GM19240 (cell line): ENCODE data around the gene DUSP28.
A peak's percentile ranks its signal among the peaks of the same experiment; 100 is the strongest.
"Not testable (repeated sequence)": the region's sequence is repeated elsewhere in the genome, so short reads cannot be mapped to it uniquely, and the experiment has no call there.

Experiments used
- DNase-seq: peaks from one replicate; pipeline ENCODE4 v3.0.0; 2011; ENCODE audit warnings: low spot score; ENCODE audit not compliant: insufficient read length

DUSP28 gene

GRCh38 chr2:240560480-240561324 is 545 bp downstream of the DUSP28 start:
- DNase-seq = no peak

- DNase-seq = no peak
These were observed 1.3 kb downstream of the DUSP28 start for GRCh38 chr2:240561325-240561971.

GRCh38 chr2:240563231-240563630 is 3.1 kb downstream of the DUSP28 start:
- not testable (repeated sequence) for DNase-seq

GRCh38 chr2:240563951-240564560 is 3.9 kb downstream of the DUSP28 start:
- no peak for DNase-seq

- no peak for DNase-seq
These were observed 4.6 kb downstream of the DUSP28 start for GRCh38 chr2:240564561-240565332.

DNA sequence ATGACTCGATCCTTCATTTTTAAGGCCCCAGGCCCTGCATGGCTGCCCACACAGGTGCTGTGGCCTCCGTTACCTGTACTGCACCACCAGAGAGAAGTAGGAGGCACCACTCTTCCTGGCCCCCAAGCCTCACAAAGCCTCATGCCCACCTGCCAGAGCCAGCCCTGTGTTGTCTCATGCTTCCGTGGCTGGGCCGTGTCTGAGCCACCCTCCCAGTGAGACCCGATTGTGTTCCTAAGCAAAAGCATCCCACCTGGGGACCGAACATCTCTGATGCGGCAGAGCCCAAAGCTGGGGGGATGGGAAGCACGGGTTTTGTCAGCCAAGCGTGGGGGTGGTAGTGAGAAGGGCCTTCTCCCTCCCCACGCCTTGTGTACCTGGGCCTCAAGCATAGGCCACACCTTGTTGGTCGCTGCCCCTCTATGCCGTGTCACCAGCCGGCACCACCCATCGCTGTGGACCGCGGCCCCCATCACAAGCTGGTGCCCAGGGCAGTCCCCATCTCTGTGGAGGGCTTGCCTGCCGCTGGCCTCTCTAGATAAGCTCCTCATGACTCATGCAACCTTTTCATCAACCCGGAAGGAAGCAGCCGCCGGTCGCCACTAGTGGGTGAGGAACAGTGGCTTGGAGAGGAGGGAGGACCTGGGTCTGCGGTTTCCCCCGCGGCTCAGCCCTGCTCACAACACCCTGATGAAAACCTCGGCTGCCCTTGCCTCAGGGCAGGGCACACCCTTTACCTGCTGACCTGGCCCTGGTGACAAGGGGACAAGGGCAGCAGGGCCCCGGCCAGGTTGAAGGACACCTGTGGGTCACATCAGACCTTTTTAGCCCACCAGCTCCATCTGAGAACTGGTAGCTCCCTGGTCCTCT is 5.4 kb downstream of the DUSP28 start:
- DNase-seq = no peak

DNA sequence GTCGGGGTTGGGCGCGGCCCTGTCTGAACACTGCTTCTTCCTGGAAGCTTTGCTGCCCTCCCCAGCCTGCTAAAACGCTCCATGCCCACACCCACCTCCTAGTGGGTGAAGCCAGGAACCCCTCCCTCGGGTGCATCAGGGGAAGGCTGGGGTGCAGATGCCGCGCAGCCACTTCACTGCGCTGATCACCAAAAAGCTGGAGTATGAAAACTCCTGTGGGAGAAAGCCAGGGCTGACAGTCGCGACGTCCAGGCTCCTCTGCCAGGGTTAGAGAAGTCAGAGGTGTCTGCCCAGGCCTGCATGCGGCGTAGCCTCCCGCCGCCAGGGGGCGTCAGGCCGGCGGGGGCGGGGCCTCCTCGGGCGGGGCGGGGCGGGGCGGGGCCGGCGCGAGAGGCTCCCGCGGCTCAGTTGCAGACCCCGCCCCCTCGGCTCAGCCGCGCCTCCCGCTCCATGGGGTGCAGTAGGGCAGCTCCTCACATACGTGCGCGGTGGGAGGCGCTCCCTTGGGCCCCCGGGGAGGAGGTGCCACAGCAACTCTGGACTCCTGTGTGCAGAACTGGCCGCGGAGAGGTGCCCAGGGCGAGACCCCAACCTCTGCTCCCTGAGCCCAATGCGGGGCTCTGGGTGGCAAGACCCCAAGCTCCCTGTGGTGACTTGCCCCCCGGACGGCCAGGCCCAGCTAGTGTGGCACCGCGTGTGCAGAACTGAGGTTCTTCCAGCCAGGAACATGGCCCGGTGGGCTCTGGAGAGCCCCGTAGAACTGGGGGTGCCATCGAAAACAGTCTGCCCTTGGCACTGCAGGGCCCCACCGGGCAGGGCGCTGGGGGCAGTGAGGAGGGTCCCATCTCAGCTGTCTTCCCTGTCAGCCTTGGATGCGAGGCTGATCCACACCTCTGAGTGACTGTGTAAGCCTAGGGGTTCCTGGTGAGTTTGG is 6.3 kb downstream of the DUSP28 start:
- DNase-seq = peak; percentile 79

DNA sequence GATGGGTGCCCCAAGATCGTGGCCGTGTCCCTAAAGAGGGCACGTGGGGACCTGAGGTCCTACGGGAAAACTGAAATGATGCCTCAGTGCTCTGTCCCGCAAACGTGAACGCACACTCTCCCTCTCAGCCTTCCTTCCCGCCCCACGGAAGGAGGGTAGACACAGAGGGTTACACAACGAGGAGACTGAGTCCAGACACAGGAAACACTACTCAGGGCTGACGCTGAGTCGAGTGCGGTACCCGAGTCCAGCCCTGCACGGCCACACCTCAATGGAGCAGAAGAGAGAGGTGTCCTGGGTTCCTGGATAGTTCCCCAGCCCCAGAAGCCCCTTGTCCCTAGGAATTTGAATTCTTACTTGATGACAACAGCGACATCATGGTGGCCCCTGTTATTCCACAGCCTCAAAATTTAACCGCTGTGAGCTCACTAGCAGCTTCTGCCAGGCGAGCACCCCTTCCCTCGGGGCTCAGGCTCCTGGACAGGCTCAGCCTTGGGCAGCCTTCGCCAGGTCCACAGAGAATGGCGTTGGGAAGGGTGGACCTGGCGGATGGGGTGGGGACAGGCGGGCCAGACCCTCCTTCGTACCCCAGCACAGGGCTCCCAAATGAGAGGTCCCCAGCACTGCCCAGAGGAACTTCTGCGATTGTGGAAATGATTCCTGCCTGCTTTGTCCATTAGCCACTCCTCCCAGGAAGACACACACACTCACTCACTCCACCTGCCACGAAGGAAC is 7.1 kb downstream of the DUSP28 start:
- DNase-seq = no peak

DNA sequence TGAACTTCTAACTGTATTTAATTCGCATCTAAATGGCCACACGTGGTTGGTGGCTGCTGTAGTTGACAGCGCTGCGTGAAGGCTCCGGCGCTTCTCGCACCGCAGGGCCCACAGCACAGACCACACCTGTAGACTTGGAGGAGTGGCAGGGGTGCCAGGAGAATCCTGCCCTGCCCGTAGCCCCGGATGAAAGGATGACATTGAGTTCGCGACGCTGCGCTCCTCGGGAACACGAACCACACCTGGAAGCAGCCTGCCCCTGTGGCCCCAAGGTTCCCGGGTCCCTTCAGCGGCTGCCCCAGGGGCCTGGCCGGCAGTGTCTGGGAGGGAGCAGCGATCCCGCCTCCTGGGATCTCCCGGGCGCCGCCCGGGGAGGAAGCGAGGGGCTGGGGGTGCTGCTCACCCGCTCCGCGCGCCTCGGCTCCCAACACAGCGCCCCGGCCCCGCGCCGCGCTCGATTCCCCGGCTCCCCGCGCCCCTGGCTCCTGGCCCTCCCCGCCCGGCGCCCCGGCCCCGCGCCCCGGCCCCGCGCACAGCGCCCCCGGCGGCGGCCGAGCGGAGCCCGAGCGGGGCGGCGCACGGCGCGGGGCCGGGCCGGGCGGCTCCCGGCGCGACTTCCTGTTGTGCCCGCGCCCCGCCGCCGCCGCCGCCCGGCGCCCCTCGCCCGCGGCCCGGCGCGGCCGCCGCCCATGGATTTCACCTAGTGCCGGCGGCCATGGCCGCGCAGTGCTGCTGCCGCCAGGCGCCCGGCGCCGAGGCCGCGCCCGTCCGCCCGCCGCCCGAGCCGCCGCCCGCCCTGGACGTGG is 7.9 kb downstream of the DUSP28 start, which contains the start of gene RNPEPL1:
Gene RNPEPL1 (plus strand): TSS at position 613 of the 806 bp plus-strand sequence. CDS start 103 bp downstream, at position 716.
- DNase-seq = no peak

- DNase-seq = no peak
These were observed 8.7 kb downstream of the DUSP28 start for GRCh38 chr2:240568678-240569522.

- no peak for DNase-seq
These were observed 9.4 kb downstream of the DUSP28 start for GRCh38 chr2:240569523-240569997.

GRCh38 chr2:240569998-240570530 is 9.9 kb downstream of the DUSP28 start:
- no peak for DNase-seq

DNA sequence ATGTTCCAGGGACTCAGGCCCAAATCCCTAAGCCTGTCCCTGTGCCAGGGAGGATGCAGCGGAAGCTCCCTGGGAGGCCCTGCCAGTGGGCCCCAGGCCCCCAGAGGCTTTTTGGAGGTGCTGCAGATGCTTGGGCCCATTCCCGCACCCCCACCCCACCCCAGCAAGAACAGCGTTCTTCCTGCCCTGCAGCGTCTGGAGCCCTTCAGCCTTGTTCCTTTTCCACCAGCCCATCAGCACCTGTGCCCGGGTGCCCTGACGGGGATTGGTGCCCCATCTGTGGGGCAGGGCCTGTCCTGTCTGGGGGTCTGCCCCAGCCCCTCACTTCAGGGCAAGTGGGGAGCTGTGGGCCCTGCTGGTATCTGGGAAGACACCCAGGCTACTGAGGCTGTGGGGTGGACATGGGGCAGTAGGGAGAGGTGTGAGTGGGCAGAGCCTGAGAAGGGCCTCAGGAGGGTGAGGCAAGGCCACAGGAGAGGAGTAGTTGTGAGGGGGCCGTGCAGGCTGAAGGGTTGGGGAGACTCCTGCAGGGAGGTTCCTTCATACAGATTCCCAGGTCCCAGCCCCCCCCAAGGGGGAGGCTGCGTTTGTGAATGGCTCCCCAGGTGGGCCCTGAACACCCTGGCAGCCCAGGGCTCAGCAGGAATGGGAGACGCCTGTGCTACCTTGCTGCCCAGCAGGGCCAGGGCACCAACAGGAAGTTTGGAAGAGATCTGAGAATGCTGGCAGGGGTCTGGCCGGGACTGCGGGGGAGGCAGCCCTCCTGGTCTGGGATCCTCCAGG is 10.6 kb downstream of the DUSP28 start:
- no peak for DNase-seq

- no peak for DNase-seq
These were observed 11.3 kb downstream of the DUSP28 start for GRCh38 chr2:240571314-240571973.
